GM21786 (cell line): ENCODE measurements around the gene TBX1.

Experiments used
- ATAC-seq: cut with Tn5 transposase; IDR thresholded peaks from one replicate; pipeline ENCODE4 v1.9.1; 2021; ENCODE audit not compliant: unreplicated experiment

Gene TBX1

DNA sequence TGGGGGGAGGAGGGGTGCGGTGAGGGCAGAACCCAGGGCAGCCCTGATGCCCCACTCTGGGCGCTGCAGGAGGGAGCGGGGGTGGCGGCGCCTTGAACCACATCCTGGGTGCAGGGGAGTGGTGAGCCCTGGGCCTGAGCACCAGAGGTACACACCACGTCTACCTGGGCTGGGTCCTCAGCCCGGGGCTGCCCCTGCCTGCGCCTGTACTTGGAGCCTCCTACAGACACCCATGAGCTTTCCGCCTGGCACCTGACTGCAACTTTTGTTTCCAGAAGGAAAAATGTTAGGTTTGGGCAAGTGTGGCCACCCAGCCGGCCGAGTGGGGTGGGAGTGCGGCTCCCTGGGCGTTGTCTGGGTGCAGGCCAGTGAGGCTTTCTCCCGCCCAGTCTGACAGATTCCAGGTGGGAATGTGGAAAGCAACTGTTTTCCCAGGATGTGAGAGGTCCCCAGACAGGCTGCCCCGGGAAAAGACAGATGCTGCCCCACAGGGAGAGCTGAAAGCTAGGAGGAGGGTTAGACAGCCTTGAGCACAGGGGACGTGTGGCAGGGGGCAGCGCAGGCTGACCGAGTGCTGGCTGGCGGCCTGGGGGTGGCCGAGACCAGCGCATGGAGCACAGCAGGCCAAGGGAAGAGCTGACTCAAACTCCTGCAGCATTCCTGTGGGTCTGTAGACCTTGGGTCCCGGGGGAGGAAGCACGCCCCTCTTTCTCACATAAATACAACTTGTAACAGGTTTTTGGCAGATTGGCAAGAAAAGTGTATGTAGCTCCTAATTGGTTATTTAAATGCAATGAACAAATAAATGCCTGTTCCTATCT, 50.0 kb downstream of the TBX1 start:
- no peak for ATAC-seq

DNA sequence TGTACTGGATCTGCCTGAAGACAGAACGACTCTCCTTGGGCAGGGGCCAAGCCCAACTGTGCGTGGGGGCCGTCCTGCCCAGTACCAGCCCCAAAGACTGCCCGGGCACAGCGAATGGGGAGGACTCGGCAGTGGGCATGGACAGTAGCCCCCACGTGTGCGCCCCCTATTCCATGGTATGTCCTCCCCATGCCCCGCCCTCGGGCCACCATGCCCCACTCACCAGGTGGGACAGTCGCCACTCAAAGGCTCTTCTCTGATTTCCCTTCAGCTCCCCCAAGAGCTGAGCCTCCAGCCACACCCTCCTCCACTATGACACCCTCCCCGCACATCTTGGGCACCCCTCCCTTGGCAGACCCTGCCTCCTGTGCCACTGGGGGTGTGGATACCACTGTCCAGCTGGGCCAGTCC, 50.6 kb downstream of the TBX1 start:
- no peak for ATAC-seq

DNA sequence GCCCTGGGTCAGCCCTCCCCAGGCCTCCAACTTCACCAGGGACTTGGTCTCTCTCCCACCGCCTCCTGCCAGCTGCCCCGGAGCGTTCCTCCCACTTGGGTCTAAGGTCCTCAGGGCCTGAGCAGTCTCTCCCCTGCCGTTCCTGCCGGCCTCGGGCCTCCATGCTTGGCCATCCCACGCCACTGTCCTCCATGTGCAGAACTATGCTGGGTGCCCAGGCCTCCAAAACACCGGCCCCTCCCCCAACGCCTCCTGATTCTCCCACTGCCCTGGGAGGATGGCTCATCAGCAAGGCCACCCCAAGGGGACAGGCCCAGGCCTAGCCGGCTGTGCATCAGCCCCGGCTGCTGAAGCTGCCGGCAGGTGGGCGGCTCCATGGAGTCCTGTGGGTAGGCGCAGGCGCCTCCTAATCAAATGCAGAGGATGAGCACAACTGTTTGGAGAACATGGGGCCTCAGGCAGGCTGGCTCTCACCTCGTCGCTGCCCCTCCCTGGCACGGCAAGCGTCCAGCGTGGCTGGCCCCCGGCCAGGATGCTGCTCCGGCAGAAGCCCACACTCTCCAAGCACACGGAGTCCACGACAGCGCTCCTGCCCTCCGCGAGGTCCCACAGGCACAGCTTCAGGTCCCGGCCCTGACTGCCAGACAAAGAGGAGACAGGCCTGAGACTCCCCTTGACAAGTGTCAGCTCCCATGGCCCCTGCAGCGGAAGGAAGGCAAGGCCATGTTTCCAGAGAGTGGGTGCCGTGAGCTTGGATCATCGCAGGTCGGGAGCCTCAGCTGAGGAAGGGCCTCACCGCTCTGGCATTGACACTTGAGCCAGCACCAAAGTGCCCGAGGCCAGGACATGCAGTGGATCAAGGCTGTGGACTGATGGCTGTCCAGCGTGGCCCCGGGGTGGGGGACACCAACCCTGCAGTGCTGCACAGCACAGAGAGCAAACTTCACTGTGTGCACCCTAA, 51.5 kb downstream of the TBX1 start:
- ATAC-seq, result no peak

DNA sequence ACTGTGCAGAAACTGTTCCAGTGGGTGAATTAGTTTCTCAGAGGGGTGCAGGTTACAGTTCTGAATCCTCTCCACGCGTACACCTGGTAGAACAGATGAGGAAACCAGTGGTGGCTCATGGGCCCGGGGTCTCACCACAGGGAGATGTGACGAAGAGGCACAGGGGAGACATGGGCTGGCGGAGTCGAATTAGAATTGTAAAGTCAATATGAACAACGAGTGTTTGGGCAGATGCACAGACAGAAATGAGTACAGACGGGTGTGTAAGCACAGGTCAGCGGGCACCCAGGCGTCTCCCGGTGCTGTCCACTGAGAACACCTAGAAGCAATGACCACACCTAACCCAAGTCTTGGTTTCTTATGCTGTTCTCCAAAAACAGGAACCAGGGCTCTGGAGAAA, 52.3 kb downstream of the TBX1 start:
- ATAC-seq, result no peak

DNA sequence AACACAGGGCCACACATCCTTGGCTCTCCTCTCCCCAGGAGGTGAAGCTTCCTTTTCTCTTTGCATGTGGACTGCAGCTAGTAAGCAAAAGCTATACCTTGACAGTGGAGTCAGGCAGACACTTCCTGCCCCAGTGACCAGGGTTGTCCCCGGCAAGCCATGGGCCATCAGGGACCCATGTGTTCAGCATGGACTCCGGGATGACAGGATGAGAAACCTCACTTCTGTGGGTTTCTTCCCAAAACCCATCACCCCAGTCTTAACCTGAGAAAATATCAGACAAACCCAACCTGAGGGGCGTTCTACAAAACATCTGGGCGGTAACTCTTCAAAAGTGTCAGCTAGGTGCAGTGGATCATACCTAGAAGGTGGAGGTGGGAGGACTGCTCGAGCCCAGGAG, 53.9 kb downstream of the TBX1 start:
- ATAC-seq, result no peak

DNA sequence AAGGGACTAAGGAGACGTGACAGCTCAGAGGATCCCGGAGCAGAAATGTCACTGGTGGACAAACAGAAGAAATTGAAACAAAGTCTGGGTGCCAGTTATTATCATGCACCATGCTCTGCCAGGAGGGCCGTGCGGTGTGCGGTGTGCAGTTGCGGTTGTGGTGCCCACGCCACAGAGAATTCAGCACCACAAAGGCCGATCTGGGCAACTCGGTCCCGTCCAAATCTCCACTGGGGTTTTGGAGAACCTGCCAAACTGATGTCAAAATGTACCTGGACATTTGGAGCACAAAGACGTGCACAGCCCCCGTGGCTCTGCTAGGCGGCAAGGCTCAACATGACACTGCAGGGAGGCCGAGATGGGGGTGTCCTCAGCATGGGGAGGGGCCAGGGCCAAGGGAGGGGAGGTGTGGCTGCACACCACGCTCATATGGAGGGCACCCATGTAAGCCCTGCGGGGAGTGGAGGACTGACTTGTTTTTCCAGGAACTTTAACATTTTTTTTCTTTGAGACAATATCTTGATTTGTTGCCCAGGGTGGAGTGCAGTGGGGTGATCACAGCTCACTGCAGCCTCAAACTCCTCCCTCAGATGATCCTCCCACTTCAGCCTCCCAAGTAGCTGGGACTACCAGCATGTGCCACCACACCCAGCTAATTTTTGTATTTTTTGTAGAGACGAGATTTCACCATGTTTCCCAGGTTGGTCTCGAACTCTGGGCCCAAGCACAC, 54.7 kb downstream of the TBX1 start:
- ATAC-seq, result no peak

DNA sequence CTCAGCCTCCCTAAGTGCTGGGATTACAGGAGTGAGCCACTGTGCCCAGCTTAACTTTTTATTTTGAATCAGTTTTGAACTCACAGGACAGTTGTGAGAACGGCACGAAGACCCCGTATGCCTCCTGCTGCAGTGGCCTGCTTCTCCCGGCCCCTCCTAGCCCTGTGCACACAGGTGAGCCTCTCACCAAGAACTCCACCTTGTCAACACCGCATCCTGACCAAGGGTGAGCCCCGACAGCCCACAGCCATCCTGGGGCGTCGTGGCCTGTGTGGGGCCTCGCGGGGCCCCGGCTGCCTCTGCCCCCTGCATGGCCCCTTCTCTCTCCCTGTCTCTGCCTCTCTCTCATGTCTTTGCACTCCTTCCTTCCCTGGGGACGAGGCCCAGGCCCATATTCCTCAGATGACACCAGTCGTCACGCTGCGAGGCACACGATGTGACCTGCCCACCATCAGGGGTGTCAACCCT, 55.3 kb downstream of the TBX1 start:
- no peak for ATAC-seq

DNA sequence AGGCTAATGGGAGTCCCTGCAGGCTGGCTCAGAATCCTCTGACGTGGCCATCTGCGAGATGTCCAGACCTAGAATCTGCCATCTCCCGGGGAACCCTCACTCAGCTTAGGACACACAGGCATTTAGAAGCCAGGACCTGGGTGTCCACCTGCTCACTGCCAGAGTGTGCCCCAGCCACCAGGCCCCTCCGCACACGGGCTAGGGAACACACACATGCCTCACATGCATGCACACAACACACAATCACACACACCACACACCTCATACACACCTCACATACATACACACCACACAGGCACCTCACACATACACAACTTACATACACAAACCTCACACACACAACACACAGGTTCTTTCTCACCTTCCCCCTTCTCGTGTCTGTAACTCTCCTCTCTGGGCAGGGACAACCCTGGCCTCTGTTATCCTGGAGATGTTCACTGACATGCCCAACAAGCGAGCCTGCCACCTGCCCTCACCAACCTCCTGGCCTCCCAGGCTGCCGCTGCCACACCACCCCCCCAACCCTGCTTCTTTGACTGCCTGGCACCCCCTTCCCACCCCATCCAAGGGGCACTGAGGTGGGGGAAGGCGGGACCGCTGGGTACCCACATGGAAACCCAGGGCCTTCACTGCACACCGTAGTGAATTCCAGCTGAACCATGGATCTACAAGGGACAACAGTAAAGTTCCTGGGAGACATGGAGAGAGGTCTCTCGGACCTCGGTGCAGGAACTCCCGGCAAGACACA, 56.0 kb downstream of the TBX1 start:
- ATAC-seq, result no peak
